ENCODE results near the gene VAX1. TPM values are rescaled to one million over a fixed set of nuclear protein-coding genes. Genes with fewer than 3 reads are reported as not detected.
A peak's percentile ranks its signal among the peaks of the same experiment; 100 is the strongest.
"Not testable (repeated sequence)": the region's sequence is repeated elsewhere in the genome, so short reads cannot be mapped to it uniquely, and the experiment has no call there.

The VAX1 gene
- not detected for total RNA-seq

GRCh38 chr10:117137911-117138642 lies at the start of gene VAX1:
Gene VAX1 (minus strand): TSS chr10:117138270. CDS start chr10:117138056, 214 bp downstream.
- H3K27ac ChIP-seq, result no peak within 1 kb of the TSS
- no peaks in the 10 kb centered on the region for H3K9me3 ChIP-seq
- TF ChIP-seq POLR2A (IDR thresholded peaks at IDR 0.05), result no peak
- TF ChIP-seq, protein P1, sequence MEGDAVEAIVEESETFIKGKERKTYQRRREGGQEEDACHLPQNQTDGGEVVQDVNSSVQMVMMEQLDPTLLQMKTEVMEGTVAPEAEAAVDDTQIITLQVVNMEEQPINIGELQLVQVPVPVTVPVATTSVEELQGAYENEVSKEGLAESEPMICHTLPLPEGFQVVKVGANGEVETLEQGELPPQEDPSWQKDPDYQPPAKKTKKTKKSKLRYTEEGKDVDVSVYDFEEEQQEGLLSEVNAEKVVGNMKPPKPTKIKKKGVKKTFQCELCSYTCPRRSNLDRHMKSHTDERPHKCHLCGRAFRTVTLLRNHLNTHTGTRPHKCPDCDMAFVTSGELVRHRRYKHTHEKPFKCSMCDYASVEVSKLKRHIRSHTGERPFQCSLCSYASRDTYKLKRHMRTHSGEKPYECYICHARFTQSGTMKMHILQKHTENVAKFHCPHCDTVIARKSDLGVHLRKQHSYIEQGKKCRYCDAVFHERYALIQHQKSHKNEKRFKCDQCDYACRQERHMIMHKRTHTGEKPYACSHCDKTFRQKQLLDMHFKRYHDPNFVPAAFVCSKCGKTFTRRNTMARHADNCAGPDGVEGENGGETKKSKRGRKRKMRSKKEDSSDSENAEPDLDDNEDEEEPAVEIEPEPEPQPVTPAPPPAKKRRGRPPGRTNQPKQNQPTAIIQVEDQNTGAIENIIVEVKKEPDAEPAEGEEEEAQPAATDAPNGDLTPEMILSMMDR (IDR thresholded peaks at IDR 0.05), result no peak
- TF ChIP-seq EP300 (IDR thresholded peaks at IDR 0.05), result no peak
- TF ChIP-seq POLR2AphosphoS5 (IDR thresholded peaks at IDR 0.05), result no peak
- peaks cover 100% of the 10 kb centered on the region for H3K27me3 ChIP-seq
- H3K36me3 ChIP-seq, result no peaks in the 10 kb centered on the region
- H3K4me3 ChIP-seq, result peak within 1 kb of the TSS; percentile 49
- no peak for DNase-seq (ENCODE audit: low spot score in 2 of 2)
- WGBS, result 6% methylated on average over 59 of the region's 65 CpGs
- peaks cover 46% of the 10 kb centered on the region for H3K4me1 ChIP-seq

GRCh38 chr10:117186832-117187615 lies 49.0 kb upstream of the VAX1 start:
- 54% methylated on average over 4 of the region's 4 CpGs for WGBS
- H3K4me3 ChIP-seq, result no peak overlapping the region
- H3K36me3 ChIP-seq, result no peaks in the 10 kb centered on the region

DNA sequence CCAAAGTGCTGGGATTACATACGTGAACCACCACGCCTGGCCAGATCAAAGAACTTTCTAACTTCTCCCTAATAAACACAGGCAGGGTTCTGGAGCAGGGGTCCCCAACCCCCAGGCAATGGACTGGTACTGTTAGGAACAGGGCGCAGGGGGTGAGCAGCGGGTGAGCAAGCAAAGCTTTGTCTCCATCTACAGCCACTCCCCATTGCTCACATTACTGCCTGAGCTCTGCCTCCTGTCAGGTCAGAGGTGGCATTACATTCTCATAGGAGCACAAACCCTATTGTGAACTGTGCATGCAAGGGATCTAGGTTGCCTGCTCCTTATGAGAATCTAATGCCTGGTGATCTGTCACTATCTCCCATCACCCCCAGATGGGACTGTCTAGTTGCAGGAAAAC lies 47.7 kb upstream of the VAX1 start:
- H3K4me1 ChIP-seq; DNase-seq (ENCODE audit: low spot score in 2 of 2); H3K36me3 ChIP-seq; H3K9me3 ChIP-seq; H3K4me3 ChIP-seq; H3K27ac ChIP-seq: not testable (repeated sequence)
- H3K27me3 ChIP-seq, result peaks cover 15% of the 10 kb centered on the region
- WGBS, result 93% methylated on average over 4 of the region's 4 CpGs

More at GRCh38 chr10:117186832-117187615, 49.0 kb upstream of the VAX1 start:
- Histone ChIP-seq H3K27me3 (peaks cover 6% of the 10 kb centered on the region), H3K4me1 (no peaks in the 10 kb centered on the region), H3K9me3 (no peaks in the 10 kb centered on the region), H3K27ac (no peak overlapping the region)
- no peak for DNase-seq (ENCODE audit: low spot score in 2 of 2)
- TF ChIP-seq, protein P1 (IDR thresholded peaks at IDR 0.05), result no peak
- TF ChIP-seq POLR2A (IDR thresholded peaks at IDR 0.05) (no peak), EP300 (IDR thresholded peaks at IDR 0.05) (no peak), POLR2AphosphoS5 (IDR thresholded peaks at IDR 0.05) (no peak)

- peaks cover 21% of the 10 kb centered on the region for H3K27me3 ChIP-seq
- H3K4me3 ChIP-seq, result no peak overlapping the region
- TF ChIP-seq, protein P1 (IDR thresholded peaks at IDR 0.05), result no peak
- TF ChIP-seq EP300 (IDR thresholded peaks at IDR 0.05), result no peak
- TF ChIP-seq POLR2A (IDR thresholded peaks at IDR 0.05), result no peak
- TF ChIP-seq POLR2AphosphoS5 (IDR thresholded peaks at IDR 0.05), result no peak
- no peaks in the 10 kb centered on the region for H3K9me3 ChIP-seq
- no peaks in the 10 kb centered on the region for H3K4me1 ChIP-seq
- H3K27ac ChIP-seq, result no peak overlapping the region
- H3K36me3 ChIP-seq, result no peaks in the 10 kb centered on the region
- WGBS, result 69% methylated on average over 3 of the region's 3 CpGs
- no peak for DNase-seq (ENCODE audit: low spot score in 2 of 2)
Observed at GRCh38 chr10:117184821-117185220, 46.8 kb upstream of the VAX1 start.

DNA sequence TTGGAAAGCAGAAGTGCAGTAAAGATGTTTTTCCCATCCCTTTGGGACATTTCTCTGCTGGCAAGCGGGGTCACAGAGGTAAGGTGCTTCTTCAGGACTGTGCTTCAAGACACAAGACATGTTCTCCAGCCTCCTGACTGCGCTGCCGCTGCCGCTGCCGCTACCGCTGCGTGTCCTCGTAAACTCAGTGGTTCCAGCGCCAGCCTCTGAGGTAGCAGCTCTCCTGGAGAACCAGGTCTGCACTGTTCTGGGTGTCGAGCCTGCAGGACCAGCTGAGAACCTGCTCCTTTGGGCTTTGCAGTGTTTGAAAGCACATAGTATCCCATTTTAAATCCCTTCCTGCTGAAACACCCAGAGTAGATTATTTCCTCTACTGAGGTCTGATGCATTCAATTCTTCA lies 46.2 kb upstream of the VAX1 start:
- Histone ChIP-seq H3K36me3 (no peaks in the 10 kb centered on the region), H3K27me3 (peaks cover 27% of the 10 kb centered on the region), H3K27ac (no peak overlapping the region), H3K4me1 (no peaks in the 10 kb centered on the region), H3K9me3 (no peaks in the 10 kb centered on the region), H3K4me3 (no peak overlapping the region)
- 90% methylated on average over 10 of the region's 10 CpGs for WGBS
- TF ChIP-seq POLR2AphosphoS5 (IDR thresholded peaks at IDR 0.05), result no peak
- TF ChIP-seq, protein P1 (IDR thresholded peaks at IDR 0.05), result no peak
- no peak for TF ChIP-seq POLR2A (IDR thresholded peaks at IDR 0.05)
- TF ChIP-seq EP300 (IDR thresholded peaks at IDR 0.05), result no peak
- DNase-seq (ENCODE audit: low spot score in 2 of 2), result no peak

Data from suprapubic skin (tissue), 4 donors.